ENCODE results near the gene HPSE2.

Gene HPSE2

GRCh38 chr10:98623176-98623575 is 612.5 kb downstream of the HPSE2 start:
- H3K36me3 ChIP-seq (replicated peaks): no peaks in the 10 kb centered on the region
- in situ Hi-C loops (cut with HindIII; ENCODE audit: low pct_ligation_motif_present, low sequenced_read_pairs): no loop called here
- H3K4me3 ChIP-seq (ENCODE audit: low read depth, low read length): no peak overlapping the region
- no peak for DNase-seq
- H3K27ac ChIP-seq: no peak overlapping the region
- H3K27me3 ChIP-seq (replicated peaks): no peaks in the 10 kb centered on the region
- TF ChIP-seq CTCF (IDR thresholded peaks at IDR 0.05; ENCODE audit: low read depth, low read length, missing control alignments): no peak

- no peaks in the 10 kb centered on the region for H3K36me3 ChIP-seq (replicated peaks)
- no peaks in the 10 kb centered on the region for H3K27me3 ChIP-seq (replicated peaks)
- no peak for DNase-seq
- TF ChIP-seq CTCF (IDR thresholded peaks at IDR 0.05; ENCODE audit: low read depth, low read length, missing control alignments): no peak
- H3K27ac ChIP-seq: no peak overlapping the region
- in situ Hi-C loops (cut with HindIII; ENCODE audit: low pct_ligation_motif_present, low sequenced_read_pairs): no loop called here
- no peak overlapping the region for H3K4me3 ChIP-seq (ENCODE audit: low read depth, low read length)
These were observed 614.0 kb downstream of the HPSE2 start for GRCh38 chr10:98621630-98622029.

GRCh38 chr10:98620503-98620902 is 615.1 kb downstream of the HPSE2 start:
- H3K27ac ChIP-seq: no peak overlapping the region
- H3K36me3 ChIP-seq (replicated peaks): no peaks in the 10 kb centered on the region
- DNase-seq: no peak
- no peak overlapping the region for H3K4me3 ChIP-seq (ENCODE audit: low read depth, low read length)
- no peaks in the 10 kb centered on the region for H3K27me3 ChIP-seq (replicated peaks)
- no peak for TF ChIP-seq CTCF (IDR thresholded peaks at IDR 0.05; ENCODE audit: low read depth, low read length, missing control alignments)
- in situ Hi-C loops (cut with HindIII; ENCODE audit: low pct_ligation_motif_present, low sequenced_read_pairs): no loop called here

GRCh38 chr10:98619446-98619845 is 616.2 kb downstream of the HPSE2 start:
- no peak for TF ChIP-seq CTCF (IDR thresholded peaks at IDR 0.05; ENCODE audit: low read depth, low read length, missing control alignments)
- no peak for DNase-seq
- Histone ChIP-seq H3K27me3 (replicated peaks) (no peaks in the 10 kb centered on the region), H3K4me3 (ENCODE audit: low read depth, low read length) (no peak overlapping the region), H3K27ac (no peak overlapping the region), H3K36me3 (replicated peaks) (no peaks in the 10 kb centered on the region)
- in situ Hi-C loops (cut with HindIII; ENCODE audit: low pct_ligation_motif_present, low sequenced_read_pairs): no loop called here

- no peak for DNase-seq
- no peaks in the 10 kb centered on the region for H3K27me3 ChIP-seq (replicated peaks)
- H3K4me3 ChIP-seq (ENCODE audit: low read depth, low read length): no peak overlapping the region
- no peaks in the 10 kb centered on the region for H3K36me3 ChIP-seq (replicated peaks)
- in situ Hi-C loops (cut with HindIII; ENCODE audit: low pct_ligation_motif_present, low sequenced_read_pairs): no loop called here
- no peak overlapping the region for H3K27ac ChIP-seq
- no peak for TF ChIP-seq CTCF (IDR thresholded peaks at IDR 0.05; ENCODE audit: low read depth, low read length, missing control alignments)
These were observed 617.6 kb downstream of the HPSE2 start for GRCh38 chr10:98617906-98618520.

- Histone ChIP-seq H3K36me3 (replicated peaks) (no peaks in the 10 kb centered on the region), H3K4me3 (ENCODE audit: low read depth, low read length) (no peak overlapping the region), H3K27me3 (replicated peaks) (no peaks in the 10 kb centered on the region), H3K27ac (no peak overlapping the region)
- in situ Hi-C loops (cut with HindIII; ENCODE audit: low pct_ligation_motif_present, low sequenced_read_pairs): no loop called here
- no peak for DNase-seq
- no peak for TF ChIP-seq CTCF (IDR thresholded peaks at IDR 0.05; ENCODE audit: low read depth, low read length, missing control alignments)
These were observed 622.2 kb downstream of the HPSE2 start for GRCh38 chr10:98613446-98613845.
